NCI-H1105 treated with DMSO at 0.1 percent for 48 hours (cell line): ENCODE measurements around the gene TDRD1.

Experiments used
- DNase-seq: peaks from one replicate; lab custom pipeline; 2025; lab: John Stamatoyannopoulos, UW

Gene TDRD1

DNA sequence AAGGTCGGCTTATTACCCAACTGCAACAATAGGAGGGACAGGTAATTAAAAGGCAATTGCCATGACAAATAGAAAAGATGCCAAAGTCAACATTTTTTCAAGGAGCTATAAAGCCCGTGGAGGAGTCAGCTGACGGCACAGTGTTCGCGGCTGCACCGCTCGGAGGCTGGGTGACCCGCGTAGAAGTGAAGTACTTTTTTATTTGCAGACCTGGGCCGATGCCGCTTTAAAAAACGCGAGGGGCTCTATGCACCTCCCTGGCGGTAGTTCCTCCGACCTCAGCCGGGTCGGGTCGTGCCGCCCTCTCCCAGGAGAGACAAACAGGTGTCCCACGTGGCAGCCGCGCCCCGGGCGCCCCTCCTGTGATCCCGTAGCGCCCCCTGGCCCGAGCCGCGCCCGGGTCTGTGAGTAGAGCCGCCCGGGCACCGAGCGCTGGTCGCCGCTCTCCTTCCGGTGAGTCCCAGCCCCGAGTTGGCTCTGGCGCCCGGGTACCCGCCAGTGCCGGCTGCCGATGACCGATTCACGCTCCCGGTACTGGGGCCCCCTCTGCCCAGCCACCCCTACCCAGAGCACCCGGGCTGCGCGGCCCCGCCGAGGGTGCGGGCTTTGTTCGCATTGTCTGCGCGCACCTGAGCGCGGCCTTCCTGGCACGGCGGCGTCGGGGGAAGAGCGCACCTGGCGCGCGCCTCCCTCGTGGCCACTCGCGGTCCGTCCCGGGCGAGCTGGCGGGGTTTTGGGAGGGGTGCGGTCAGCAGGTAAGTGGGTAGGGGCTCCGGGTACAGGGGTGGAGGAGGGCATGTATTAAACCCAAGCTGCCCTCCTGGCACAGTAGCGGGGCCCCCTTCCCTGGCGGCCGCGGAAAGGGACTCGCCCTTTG is 60.2 kb downstream of the TDRD1 start, which contains the start of gene VWA2:
VWA2 (plus strand) TSS at position 138 of the 877 bp plus-strand sequence. CDS start 9,460 bp downstream, outside the sequence.
- DNase-seq = peak; percentile 65

GRCh38 chr10:114239994-114240345 is 60.8 kb downstream of the TDRD1 start:
- no peak for DNase-seq

- no peak for DNase-seq
These were observed 63.1 kb downstream of the TDRD1 start for GRCh38 chr10:114242235-114242634.

GRCh38 chr10:114243661-114244060 is 64.5 kb downstream of the TDRD1 start:
- no peak for DNase-seq

DNA sequence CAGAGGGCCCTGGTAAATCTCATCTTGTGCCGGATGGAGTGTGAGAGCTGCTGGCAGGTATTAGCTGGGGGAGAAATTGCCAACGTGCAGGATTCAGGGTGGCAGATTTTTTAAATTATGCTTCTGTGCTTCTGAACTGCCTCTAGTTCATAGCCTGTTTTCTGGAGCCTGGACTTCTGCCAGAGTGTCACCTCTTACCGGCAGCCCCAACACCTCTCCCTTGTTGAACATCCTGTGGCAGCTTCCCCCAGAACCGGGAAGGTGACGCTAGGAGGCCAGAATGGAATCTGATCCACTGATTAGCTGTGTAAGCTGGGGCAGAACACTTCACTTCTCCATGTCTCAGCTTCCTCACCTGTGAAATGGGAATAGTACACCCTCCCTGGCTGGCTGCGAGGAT is 65.0 kb downstream of the TDRD1 start:
- no peak for DNase-seq

- DNase-seq = no peak
These were observed 66.1 kb downstream of the TDRD1 start for GRCh38 chr10:114245121-114245791.

GRCh38 chr10:114246679-114247305 is 67.6 kb downstream of the TDRD1 start:
- DNase-seq = no peak

GRCh38 chr10:114250236-114250635 is 71.1 kb downstream of the TDRD1 start:
- DNase-seq = no peak

DNA sequence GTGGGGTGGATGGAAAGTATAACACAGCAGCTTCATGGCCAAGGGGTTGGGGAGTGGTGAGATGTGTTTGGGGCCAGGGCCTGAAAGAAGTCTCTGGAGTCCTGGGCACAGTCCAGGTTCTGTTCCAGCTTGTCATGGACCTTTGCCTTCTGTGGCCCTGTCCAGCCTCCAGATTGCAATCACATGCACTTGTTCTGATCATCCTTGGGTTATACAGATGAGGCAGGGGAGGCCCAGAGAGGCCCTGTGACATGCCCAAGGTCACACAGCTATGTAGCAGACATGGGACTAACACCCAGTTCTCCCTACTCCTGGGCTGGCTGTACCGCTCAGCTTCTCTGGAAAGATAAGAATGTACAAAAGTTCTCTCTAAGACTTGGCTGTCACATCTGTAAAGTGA is 71.6 kb downstream of the TDRD1 start:
- no peak for DNase-seq

DNA sequence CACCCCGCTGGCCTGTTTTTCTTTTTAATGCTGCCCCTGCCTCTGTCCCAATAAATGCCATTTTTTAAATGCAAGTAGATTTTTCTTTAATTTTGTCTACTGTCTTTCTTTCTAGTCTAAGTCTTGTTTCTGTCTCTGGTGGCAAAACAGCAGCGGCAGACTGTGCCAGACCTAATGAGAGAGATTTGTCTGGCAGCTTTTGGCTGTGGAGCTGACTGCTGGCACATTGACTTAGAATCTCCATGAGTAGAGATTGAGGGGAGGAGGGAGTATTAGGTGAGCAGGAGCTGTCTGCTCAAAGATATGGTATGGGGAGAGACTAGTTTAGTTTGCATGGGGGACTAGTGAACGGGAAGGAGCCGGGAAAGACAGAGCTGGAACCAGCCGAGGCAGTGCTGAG is 72.9 kb downstream of the TDRD1 start:
- no peak for DNase-seq

DNA sequence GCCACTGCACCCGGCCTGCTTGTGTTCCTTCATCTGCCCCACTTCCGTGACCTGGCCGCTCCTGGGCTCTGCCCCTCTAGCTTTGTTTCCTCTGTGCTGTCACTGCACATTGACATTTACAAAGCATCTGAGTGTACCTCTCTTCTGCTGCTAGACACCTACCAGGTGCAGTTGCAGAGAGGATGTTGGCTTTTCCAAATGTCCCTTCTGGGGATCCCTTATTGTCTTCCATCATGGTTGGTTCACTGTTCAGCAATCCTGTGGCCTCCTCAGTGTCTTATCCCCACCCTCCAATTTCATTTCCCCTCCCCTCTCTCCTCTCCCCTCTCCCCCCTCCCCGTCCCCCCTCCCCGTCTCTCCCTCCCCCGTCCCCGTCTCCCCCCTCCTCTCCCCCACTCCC is 73.7 kb downstream of the TDRD1 start:
- DNase-seq = no peak

GRCh38 chr10:114255227-114255626 is 76.1 kb downstream of the TDRD1 start:
- no peak for DNase-seq

DNA sequence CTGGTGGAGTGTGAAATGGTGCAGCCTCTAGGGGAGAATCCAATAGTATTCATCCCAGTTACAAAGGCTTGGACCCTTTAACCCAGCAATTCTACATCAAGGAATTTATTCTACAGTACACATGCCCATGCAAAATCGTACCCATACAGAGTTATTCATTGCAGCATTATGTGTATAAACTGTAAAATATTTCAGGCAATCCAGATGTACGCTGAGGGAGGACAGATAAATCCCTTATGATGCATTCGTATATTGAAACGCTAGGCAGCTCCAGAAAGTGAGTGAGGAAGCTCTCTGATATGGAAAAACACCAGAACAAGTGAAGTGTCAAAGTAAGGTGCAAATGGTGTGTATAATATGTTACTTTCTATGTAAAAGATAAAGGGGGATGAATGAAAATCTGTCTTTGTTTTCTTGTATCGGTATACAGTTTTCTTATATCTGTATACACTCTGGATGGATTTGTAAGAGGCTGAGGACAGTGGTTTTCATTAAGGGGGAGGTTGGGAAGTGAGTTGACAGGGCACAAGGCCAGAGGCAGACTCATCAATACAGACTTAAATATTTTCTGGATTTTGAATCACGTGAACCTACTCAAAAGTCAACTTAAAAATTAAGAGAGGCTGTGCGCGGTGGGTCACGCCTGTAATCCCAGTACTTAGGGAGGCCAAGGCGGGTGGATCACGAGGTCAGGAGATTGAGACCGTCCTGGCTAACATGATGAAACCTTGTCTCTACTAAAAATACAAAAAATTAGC is 77.0 kb downstream of the TDRD1 start:
- no peak for DNase-seq

DNA sequence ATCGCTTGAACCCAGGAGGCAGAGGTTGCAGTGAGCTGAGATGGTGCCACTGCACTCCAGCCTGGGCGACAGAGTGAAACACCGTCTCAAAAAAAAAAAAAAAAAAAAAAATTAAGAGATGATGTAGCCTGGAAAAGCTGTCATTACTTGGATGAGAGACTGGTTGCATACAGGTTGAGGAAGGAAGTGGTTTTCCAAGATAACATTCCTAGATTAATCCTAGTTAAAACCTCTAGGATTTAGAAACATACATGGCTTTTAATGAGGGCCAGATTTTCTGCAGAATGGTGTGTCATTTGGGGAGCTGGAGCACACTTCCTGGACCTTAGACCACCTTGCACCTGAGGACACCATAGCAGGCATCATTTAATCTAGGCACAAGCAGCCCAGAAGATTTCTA is 77.7 kb downstream of the TDRD1 start:
- DNase-seq = no peak

DNA sequence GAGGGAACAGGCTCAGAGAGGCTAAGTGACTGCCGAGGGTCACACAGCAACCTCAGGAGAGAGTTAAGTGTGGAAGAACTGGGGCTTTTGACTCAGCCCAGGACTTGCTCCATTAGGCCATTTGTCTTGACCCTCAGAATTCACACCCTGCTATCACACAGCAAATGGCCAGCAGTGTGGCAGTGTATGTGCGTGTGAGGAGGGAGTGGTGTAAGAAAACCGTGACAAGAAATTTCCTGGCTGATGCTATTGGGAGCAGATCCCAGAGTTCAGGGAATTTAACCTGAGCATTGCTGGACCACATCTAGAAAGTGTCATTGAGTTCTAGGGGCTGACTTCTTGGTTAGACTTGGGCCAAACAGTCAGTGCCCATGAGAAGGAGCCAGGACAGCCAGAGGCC is 78.3 kb downstream of the TDRD1 start:
- DNase-seq = no peak

DNA sequence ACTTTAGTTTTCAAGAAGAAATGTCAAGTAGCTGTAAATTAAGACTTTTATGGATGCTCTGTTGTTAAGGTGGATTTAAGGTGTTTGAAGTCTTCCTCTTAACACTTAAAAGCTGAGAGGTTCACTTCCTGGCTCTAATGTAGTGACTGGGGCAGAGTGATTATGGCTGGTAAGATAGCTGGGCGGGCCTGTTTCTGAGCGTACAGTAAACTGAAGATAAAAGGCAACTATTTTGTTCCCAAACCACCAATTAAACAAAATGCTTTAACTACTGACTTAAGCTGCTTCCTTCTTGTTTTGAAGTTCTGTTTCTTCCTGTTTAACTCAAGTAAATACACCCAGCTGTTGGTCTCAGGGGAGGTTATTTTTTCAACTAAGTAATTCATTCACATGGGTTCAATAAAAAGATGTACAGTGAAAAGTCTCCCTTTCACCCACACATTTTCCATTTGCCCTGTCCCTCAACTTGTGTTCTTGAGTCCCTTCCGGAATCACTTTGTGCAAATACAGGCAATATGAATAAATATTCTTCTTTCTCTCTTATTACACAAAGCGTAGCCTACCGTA is 79.2 kb downstream of the TDRD1 start:
- no peak for DNase-seq

GRCh38 chr10:114259824-114260223 is 80.7 kb downstream of the TDRD1 start:
- no peak for DNase-seq

DNA sequence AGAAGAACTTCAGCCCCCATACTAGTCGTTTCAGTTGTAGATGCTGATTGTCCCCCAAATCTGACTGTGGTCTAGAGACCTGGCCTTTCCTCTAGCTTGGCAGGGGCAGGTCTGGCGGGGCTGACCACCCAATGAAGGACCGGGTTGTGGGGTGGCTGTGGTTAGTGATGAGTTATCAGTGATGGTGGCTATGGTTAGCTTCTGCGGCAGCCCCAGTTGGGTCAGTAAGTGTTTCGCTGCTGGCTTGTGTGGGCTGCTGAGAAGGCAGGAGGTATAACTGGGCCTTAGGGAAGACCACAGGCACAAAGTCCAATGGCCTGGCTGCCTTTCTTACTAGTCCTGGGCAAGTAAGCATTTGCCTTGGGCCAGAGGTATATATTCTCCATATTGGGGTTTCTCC is 81.2 kb downstream of the TDRD1 start:
- DNase-seq = no peak

- no peak for DNase-seq
These were observed 81.9 kb downstream of the TDRD1 start for GRCh38 chr10:114261076-114261475.

- no peak for DNase-seq
These were observed 83.3 kb downstream of the TDRD1 start for GRCh38 chr10:114262496-114262895.

DNA sequence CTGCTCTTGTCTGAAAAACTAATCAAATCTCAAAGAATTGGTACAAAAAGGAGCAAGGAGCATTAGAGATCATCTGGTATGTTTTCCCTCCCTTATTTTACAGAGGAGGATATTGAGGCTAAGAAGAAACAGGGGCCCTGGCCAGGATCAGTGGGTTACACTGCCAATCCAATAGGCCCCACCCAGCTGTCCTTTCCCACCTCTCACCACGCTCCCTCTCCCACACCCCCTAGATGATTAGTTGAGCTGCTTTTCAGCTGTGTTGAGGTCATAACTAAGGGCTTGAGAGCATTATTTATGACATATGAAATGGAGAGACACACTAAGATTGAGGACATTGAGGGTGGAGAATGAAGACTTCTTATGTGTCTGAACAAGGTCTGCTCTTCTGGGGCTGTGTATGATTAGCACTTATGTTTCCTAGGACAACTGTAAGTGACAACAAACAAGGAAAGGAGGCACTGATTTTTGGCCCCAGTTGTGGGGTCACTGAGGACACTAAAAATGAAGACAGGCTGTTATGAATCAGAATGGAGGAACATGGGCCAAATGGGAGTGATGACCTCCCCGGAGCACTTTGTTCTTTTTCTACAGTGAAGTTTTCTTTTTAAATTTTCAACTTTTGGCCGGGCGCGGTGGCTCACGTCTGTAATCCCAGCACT is 86.4 kb downstream of the TDRD1 start:
- DNase-seq = no peak
